ENCODE data around the gene CAMK4.

CAMK4 gene

DNA sequence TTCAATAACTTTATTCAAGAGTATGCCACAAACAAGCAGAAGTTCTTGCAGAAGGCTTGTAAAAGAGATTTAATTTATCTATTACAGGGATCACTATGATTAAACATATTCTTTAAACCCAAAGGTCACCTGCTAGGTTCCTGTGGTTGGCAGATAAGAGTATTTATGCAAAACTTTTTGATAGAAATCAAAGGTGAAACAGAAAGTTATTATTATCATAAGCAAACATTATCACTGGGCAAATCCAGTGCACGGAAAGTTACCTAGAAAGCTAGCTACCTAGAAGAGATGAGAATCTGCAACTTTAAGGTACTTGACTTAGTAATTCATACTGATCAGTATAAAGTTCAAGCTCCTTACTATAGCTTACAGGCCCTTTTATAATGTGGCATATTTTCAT is 284.9 kb downstream of the CAMK4 start:
- peak overlapping the region; percentile 81 for H3K4me3 ChIP-seq (ENCODE audit: low read depth, low read length)
- no peak for DNase-seq (ENCODE audit: low read depth)

DNA sequence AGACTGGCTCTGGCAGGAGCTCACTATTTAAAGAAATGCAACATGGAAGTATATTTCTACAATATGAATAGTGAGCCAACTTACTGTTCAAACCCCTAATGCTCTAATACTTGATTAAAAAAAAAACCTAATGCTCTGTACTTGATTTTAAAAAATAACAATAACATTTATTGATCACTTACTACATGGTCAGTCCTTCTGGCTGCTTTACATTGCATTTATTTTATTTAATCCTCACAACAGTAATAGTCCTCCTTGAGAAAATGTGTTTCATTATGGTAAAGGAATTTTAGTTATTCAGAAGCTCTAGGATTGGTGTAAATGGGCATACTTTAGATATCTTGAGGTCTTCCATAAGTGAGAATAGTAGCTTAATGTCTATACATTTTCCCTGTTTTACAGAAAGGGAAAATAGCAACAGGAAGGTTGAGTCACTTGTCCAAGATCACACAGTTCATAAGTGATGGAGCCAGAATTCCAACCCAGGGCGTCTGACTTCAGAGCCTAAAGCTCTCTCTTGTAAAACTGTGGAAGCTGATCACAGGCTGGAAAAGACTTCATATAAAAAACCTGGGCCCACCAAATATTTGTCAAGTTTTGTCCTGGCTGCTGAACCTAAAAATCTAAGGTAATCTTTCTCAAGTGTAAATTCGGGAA is 287.1 kb downstream of the CAMK4 start:
- peak overlapping the region; percentile 81 for H3K4me3 ChIP-seq (ENCODE audit: low read depth, low read length)
- DNase-seq (ENCODE audit: low read depth): no peak

DNA sequence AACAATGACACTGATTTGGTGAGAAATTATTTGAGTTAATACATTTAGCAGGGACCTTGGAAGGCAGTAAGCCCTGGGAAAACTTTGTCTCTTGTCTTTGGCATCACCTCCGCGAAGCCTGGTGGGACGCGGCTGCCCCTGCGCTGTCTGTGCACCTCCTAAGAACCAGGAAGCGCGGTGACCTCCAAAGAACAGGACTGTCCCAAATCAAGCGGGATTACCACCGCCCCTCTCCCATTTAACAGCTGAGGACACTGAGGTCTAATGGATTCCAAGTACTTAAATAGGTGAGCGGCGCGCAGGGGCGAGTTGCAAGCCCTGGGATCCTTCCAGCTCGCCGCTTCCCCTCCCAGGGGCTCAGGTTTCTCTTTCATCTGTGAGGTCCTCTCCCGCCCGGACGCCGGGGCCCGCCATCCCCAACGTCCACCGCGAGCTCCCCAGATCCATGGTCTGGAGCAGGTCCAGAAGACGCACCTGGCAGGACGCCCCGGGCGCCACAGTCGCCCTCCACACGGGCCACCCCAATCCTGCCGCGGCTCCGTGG is 287.7 kb downstream of the CAMK4 start:
- DNase-seq (ENCODE audit: low read depth): no peak

DNA sequence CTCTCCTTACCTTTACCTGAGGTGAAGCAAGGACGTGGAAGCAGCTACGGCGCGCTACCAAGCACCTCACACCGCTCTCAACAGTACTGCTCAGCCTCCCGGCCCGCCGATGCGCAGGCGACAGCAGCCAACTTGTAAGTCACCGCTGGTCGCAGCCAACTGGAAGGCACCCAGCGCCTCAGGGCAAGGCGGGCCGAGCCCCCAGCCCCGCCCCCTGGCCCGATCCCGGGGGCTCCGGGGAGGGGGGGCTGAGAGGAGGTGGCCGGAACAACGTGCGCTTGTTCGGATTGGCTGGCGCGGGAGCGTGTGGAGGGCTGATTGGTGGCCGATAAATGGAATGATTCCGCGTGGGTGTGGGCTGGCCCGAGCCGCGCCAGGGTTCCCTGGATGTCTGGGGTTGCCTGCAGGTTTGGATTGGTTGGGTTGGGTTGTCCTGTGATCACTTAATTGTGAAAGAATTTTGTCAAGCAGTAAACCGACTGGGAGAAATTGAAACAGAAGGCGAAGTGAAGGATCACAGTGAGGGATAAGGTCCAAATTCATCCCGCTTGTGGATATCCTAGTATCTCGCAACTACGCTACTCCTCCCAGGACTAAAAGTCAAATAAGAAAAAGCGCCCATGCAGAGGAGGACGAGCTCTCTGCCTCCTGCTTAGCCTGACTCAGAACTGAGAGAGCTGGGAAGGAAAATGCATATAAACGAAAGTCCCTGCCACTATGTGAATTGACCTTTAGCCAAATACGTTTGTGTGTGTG is 288.4 kb downstream of the CAMK4 start, which contains the start of gene STARD4:
TSS of gene STARD4 (minus strand) at position 161 of the 756 bp plus-strand sequence. CDS start 5,102 bp downstream, outside the sequence.
- H3K4me3 ChIP-seq (ENCODE audit: low read depth, low read length): peak within 1 kb of the TSS; percentile 81
- DNase-seq (ENCODE audit: low read depth): peak; percentile 95

More for the DNA sequence above, 287.7 kb downstream of the CAMK4 start:
- peak overlapping the region; percentile 81 for H3K4me3 ChIP-seq (ENCODE audit: low read depth, low read length)

DNA sequence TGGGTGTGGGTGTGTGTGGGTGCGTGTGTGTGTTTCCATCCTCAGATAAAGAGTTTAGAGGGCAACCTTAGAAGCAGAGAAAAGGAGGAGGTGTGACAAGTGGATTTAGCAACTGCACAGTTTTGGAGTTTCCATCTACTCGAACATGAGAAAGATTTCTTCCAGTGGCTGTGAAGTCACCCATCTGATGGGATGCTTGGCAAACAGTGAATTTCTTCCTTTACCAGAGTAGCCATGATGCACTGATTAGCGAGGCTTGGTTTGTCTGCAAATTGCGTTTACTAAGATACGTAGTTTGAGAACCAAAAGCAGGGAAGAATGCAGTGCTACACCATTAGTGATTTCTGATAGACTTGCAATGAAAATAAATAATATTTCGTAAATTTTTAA is 288.9 kb downstream of the CAMK4 start:
- DNase-seq (ENCODE audit: low read depth): no peak
- peak overlapping the region; percentile 81 for H3K4me3 ChIP-seq (ENCODE audit: low read depth, low read length)

DNA sequence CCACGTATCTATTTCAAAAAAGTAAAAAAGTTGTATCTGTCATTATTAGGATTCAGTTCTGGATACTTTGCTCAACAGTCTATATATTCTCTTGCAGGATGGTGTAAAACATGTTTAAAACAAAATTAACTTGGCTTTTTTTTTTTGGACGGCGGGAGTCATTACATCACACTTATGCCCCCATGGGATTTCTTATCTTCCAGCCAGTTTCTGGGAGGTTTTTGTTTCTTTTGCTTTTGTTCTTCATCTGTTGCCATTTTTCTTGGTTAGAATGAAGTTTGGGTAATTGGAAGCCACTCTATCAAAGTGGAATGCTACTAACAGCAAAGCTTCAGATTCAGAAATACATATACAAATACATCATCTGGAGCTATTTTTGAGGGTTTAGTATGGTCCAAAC is 289.9 kb downstream of the CAMK4 start:
- no peak overlapping the region for H3K4me3 ChIP-seq (ENCODE audit: low read depth, low read length)
- no peak for DNase-seq (ENCODE audit: low read depth)

DNA sequence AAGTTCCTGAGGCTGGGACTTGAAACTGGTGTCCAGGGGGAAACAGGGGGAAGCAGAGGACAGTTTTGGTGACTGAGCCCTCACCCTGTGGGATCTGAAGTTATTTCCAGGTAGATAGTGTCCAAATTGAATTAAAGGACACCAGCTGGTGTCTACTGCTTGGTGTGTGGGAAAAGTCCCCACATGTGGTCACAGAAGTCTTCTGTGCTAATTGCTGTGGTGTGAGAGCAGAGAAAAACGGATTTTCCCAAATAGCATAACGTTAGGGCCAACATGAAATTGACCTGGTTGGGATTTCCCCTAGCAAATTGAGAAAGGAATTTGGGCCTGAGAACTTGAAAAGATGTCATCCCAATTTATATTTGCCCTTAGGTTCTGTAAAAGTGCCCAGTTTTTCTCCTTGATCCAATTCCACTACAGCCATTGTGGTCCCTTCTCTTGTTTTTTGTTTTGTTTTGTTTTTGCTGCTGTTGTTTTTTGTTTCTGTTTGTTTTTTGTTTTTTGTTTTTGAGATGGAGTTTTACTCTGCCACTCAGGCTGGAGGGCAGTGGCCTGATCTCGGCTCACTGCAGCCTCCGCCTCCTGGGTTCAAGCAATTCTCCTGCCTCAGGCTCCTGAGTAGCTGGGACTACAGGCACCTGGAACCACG is 293.8 kb downstream of the CAMK4 start:
- DNase-seq (ENCODE audit: low read depth): no peak
- no peak overlapping the region for H3K4me3 ChIP-seq (ENCODE audit: low read depth, low read length)

DNA sequence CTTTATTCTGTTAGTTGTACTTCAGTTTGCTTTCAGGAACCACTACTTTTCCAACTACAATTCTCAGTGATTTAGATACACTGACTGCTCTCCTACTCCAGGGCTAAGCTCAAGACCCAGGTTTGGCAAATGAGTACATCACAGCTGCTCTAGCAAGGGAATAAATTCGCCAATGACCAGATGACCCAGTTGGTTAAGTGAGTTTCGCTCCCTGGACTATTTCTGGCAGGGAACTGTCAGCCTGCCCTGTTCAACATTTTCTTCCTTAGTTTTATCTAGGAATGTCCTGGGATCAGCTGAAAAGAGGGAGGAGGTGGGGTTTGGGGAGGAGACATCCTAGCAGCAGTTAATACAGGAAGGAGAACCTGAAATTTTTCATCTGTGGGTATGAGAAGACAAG is 294.6 kb downstream of the CAMK4 start:
- H3K4me3 ChIP-seq (ENCODE audit: low read depth, low read length): no peak overlapping the region
- DNase-seq (ENCODE audit: low read depth): no peak

DNA sequence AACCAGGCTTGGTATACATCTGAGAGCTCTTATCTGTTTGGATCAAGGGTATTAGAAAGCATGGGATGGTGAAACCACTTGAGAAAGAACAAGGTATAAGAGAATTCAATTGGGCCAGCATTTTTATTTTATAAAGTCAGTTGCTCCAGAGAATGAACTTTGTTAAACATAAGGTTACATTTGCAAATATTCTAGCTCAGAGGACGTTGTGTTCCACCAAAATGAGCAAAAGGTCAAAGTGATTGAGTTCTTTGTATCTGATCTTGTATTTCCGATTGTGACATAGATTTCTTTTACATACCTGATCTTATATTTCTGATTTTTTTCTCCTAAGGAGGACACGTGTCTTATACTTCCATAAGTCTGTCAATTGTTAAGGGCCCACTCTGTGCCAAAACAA is 296.7 kb downstream of the CAMK4 start:
- DNase-seq (ENCODE audit: low read depth): no peak
- H3K4me3 ChIP-seq (ENCODE audit: low read depth, low read length): no peak overlapping the region

DNA sequence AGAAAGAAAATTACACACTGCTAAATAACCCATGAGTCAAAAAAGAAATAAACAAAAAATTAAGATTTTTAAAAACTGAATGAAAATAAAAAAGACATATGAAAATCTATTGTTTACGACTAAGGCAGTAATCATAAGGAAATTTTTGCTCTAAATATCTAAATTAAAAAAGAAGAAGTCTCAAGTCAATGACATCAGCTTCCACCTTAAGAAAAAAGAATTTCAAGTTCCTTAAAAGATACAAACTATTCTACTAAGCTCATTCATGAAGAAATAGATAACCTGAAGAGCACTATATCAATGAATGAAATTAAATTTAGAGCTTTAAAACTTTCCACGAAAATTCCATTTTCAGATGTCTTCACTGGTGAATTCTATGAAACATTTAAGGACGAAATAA is 303.9 kb downstream of the CAMK4 start:
- no peak overlapping the region for H3K4me3 ChIP-seq (ENCODE audit: low read depth, low read length)
- no peak for DNase-seq (ENCODE audit: low read depth)

DNA sequence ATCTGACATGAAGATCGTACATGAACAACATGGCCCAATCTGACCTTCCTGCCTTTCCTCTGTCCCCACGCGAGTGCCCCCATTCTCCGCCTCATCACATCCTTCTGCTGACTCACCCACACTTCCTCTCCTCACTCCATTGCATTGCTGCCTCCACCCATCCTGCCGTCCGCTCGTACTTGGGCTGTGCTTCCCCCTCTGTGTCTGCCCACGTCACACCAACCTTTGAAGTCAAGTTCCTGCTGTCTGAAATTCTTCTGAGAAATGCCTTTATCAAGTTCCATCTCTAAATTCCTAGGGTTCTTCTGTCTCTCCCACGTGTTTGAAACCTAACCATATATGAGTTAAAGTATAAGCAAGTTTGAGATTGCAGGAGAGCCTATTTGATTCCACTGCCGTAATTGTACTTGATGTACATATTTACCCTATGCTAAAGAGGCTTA is 306.1 kb downstream of the CAMK4 start:
- DNase-seq (ENCODE audit: low read depth): no peak
- no peak overlapping the region for H3K4me3 ChIP-seq (ENCODE audit: low read depth, low read length)

DNA sequence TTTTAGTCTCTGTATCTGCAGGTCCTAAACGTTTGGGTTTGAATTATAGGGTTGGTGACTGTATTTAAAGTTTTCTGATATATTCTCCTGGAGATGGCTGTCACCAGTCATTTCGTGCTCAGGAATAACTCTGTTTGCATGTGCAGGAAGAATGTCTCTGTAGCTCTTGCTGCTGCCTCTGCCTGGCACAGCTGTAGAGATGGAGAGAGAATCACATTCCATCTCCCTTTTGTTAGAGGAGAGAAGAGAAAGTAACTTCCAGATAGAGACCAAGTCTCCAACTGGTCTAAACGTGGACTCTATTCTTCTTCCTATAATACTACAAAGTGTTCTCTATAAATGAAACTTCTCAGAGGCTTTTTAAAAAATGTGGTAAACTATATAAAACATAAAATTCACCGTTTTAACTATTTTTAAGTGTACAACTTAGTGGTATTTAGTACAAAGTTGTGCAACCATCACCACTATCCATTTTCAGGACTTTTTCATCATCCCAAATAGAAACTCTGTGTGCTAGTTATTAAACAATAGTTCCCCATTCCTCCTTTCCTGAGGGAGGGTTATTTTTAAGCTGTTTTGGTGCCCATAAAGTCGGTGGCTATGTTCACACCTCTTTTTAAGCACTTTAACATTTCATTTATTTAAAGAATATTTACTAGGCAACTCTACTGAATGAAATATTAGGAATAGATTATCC is 308.9 kb downstream of the CAMK4 start:
- no peak overlapping the region for H3K4me3 ChIP-seq (ENCODE audit: low read depth, low read length)
- DNase-seq (ENCODE audit: low read depth): no peak

DNA sequence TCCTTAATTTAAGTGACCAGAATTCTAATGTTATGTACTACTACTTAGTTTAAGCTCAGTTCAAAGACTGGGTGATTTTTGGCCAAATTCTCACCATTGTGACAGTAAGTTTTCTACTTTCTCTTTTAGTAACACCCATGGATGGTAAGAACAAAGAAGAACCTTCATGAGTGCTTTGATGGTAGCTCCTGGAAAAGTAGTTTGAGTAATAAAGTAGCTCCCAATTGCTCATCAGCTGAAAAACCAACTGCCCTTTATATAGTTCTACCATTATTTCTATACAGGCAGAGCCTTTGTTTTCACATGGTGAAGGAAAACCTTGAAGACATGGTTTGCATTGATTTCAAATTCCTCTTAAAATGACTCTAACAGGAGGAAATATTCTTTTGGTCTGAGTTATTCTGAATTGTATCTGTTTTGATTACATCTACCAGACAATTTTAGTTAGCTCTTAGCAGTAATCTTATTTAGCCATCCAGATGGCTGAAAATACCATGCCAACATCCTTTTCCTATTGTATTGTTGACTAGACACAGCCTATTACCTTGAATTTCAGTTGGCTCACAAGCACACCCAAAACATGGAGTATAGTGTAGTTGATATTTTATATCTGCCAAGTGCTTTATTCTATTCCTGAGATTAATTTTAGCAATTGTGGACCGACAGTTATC is 311.8 kb downstream of the CAMK4 start:
- no peak for DNase-seq (ENCODE audit: low read depth)
- no peak overlapping the region for H3K4me3 ChIP-seq (ENCODE audit: low read depth, low read length)

DNA sequence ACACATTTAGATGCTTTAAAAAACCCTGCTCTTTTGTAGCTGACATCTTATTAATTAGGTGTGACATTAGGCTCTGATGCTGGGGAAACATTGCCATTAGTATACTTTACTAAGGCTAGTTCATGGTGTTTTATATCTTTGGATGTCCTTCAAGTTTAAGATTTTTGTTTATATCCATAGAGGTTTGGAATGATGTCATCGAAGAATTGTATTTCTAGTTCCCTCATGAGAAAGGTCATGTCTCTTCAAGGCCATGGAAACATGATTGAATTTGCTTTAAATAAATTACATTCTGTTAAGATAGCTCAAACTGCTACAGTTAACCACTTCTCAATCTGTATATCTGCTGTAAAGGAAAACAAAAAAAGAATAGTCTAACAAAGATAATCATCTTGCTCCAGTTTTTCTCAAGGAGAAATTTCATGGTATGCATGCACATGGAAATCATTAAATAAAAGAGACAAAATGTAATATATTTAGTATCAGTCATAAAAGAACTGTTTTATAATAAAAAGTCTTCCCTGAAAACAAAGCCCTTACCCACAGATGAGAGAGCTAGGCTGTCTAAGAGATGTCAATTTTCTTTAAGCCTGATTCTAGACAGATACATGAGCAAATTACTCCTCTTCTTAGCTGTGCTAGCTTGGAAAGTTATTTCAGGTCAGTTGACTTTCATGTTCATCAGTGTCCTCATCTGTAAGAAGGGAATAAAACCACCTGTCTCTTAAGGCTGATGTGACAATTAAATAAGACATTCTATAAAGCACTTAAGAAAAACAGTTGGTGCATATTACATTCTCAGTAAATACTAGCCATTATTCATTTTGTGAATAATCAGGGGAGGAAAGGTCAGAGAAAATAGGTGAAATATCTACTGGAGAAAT is 313.2 kb downstream of the CAMK4 start:
- DNase-seq (ENCODE audit: low read depth): no peak
- H3K4me3 ChIP-seq (ENCODE audit: low read depth, low read length): no peak overlapping the region
